NCI-H187 (cell line): ENCODE measurements around the gene LNX1.
"Not testable (repeated sequence)": the region's sequence is repeated elsewhere in the genome, so short reads cannot be mapped to it uniquely, and the experiment has no call there.

Experiments
- DNase-seq, 2 experiments: peaks; one replicate each; lab custom pipeline; 2025; lab: John Stamatoyannopoulos, UW

LNX1 gene

GRCh38 chr4:53463340-53463739 lies 127.9 kb downstream of the LNX1 start:
- DNase-seq = no peak

- no peak for DNase-seq
These were observed 130.0 kb downstream of the LNX1 start for GRCh38 chr4:53461244-53461643.

- no peak for DNase-seq
These were observed 131.7 kb downstream of the LNX1 start for GRCh38 chr4:53459548-53459947.

- no peak for DNase-seq
These were observed 135.1 kb downstream of the LNX1 start for GRCh38 chr4:53456178-53456577.

- no peak for DNase-seq
These were observed 135.5 kb downstream of the LNX1 start for GRCh38 chr4:53455766-53456165.

- DNase-seq = no peak
These were observed 137.9 kb downstream of the LNX1 start for GRCh38 chr4:53453385-53453784.

- no peak for DNase-seq
These were observed 140.5 kb downstream of the LNX1 start for GRCh38 chr4:53450773-53451172.

- DNase-seq = no peak
These were observed 146.3 kb downstream of the LNX1 start for GRCh38 chr4:53444954-53445353.

GRCh38 chr4:53441564-53441963 lies 149.7 kb downstream of the LNX1 start:
- DNase-seq = no peak

- DNase-seq = no peak
These were observed 155.0 kb downstream of the LNX1 start for GRCh38 chr4:53436251-53436650.

- DNase-seq = no peak
These were observed 158.5 kb downstream of the LNX1 start for GRCh38 chr4:53432528-53433424.

- no peak for DNase-seq
These were observed 160.2 kb downstream of the LNX1 start for GRCh38 chr4:53431052-53431451.

- DNase-seq = no peak
These were observed 163.9 kb downstream of the LNX1 start for GRCh38 chr4:53427366-53427765.

- DNase-seq = no peak
These were observed 167.0 kb downstream of the LNX1 start for GRCh38 chr4:53424280-53424679.

- no peak for DNase-seq
These were observed 168.9 kb downstream of the LNX1 start for GRCh38 chr4:53422367-53422766.

GRCh38 chr4:53421791-53422190 lies 169.5 kb downstream of the LNX1 start:
- no peak for DNase-seq

GRCh38 chr4:53419208-53419607 lies 172.1 kb downstream of the LNX1 start:
- DNase-seq = no peak

- DNase-seq = not testable (repeated sequence)
These were observed 181.8 kb downstream of the LNX1 start for GRCh38 chr4:53409479-53409878.
